Stimulated activated CD4-positive, alpha-beta T cell treated with anti-CD3 and anti-CD28 coated beads, TNF-alpha, amount 100 ng/mL, for 1 hour (primary cell): ENCODE data around the gene AKNA.
A peak's percentile ranks its signal among the peaks of the same experiment; 100 is the strongest.

Experiments used
- DNase-seq, 3 donors: peaks; one replicate each; pipeline ENCODE4 v3.0.0-alpha.2; 2020; ENCODE audit warnings: low read depth in 3 of 3, low spot score in 1 of 3

Gene AKNA

GRCh38 chr9:114376586-114377445, 11.0 kb downstream of the AKNA start:
- DNase-seq, result no peak

- no peak for DNase-seq
Observed at GRCh38 chr9:114375386-114376175, 12.2 kb downstream of the AKNA start.

GRCh38 chr9:114374936-114375335, 12.8 kb downstream of the AKNA start:
- no peak for DNase-seq

- no peak for DNase-seq
Observed at GRCh38 chr9:114373960-114374730, 13.6 kb downstream of the AKNA start.

- peak; percentile 49 to 64 (median 60) for DNase-seq
Observed at GRCh38 chr9:114372921-114373448, 14.8 kb downstream of the AKNA start.

- DNase-seq, result no peak
Observed at GRCh38 chr9:114371973-114372917, 15.5 kb downstream of the AKNA start.

- DNase-seq, result no peak
Observed at GRCh38 chr9:114371343-114371944, 16.3 kb downstream of the AKNA start.

- no peak for DNase-seq
Observed at GRCh38 chr9:114370968-114371320, 16.8 kb downstream of the AKNA start.

- no peak for DNase-seq
Observed at GRCh38 chr9:114370251-114370967, 17.4 kb downstream of the AKNA start.

GRCh38 chr9:114369216-114370130, 18.3 kb downstream of the AKNA start:
- no peak for DNase-seq

- DNase-seq, result no peak
Observed at GRCh38 chr9:114367772-114368569, 19.8 kb downstream of the AKNA start.

GRCh38 chr9:114367366-114367765, 20.4 kb downstream of the AKNA start:
- DNase-seq, result no peak

- no peak for DNase-seq
Observed at GRCh38 chr9:114366334-114367128, 21.3 kb downstream of the AKNA start.

- no peak for DNase-seq
Observed at GRCh38 chr9:114365194-114365593, 22.6 kb downstream of the AKNA start.

GRCh38 chr9:114364134-114365041, 23.4 kb downstream of the AKNA start:
- no peak for DNase-seq
